GM21381 (cell line): ENCODE results near the gene PYY.
"Not testable (repeated sequence)": the region's sequence is repeated elsewhere in the genome, so short reads cannot be mapped to it uniquely, and the experiment has no call there.

Experiments used
- ATAC-seq: cut with Tn5 transposase; IDR thresholded peaks from one replicate; pipeline ENCODE4 v1.9.1; 2021; ENCODE audit warnings: mild to moderate bottlenecking, moderate library complexity; ENCODE audit not compliant: unreplicated experiment

The PYY gene

GRCh38 chr17:43953746-43954145 lies at the start of gene PYY:
Gene PYY (minus strand): TSS chr17:43953940. CDS start chr17:43953483, 457 bp downstream.
- no peak for ATAC-seq

GRCh38 chr17:44002141-44002848 lies 48.6 kb upstream of the PYY start:
- no peak for ATAC-seq

- no peak for ATAC-seq
Observed at GRCh38 chr17:44001461-44001920, 47.8 kb upstream of the PYY start.

GRCh38 chr17:44000871-44001460 lies 47.2 kb upstream of the PYY start:
- ATAC-seq, result no peak

- no peak for ATAC-seq
Observed at GRCh38 chr17:44000141-44000860, 46.6 kb upstream of the PYY start.

GRCh38 chr17:43999024-43999423 lies 45.3 kb upstream of the PYY start:
- ATAC-seq, result no peak

- ATAC-seq, result no peak
Observed at GRCh38 chr17:43998552-43998951, 44.8 kb upstream of the PYY start.

- ATAC-seq, result not testable (repeated sequence)
Observed at GRCh38 chr17:43997180-43997579, 43.4 kb upstream of the PYY start.

- no peak for ATAC-seq
Observed at GRCh38 chr17:43995150-43995471, 41.4 kb upstream of the PYY start.

GRCh38 chr17:43994272-43995149 lies 40.8 kb upstream of the PYY start:
- ATAC-seq, result no peak

GRCh38 chr17:43992641-43993040 lies 38.9 kb upstream of the PYY start:
- ATAC-seq, result no peak

GRCh38 chr17:43988301-43988700 lies 34.6 kb upstream of the PYY start:
- ATAC-seq, result no peak

- ATAC-seq, result no peak
Observed at GRCh38 chr17:43987131-43988021, 33.6 kb upstream of the PYY start.

- ATAC-seq, result no peak
Observed at GRCh38 chr17:43986225-43986981, 32.7 kb upstream of the PYY start.

GRCh38 chr17:43984521-43984920 lies 30.8 kb upstream of the PYY start:
- ATAC-seq, result no peak

GRCh38 chr17:43983515-43984411 lies 30.0 kb upstream of the PYY start:
- ATAC-seq, result no peak

- no peak for ATAC-seq
Observed at GRCh38 chr17:43983196-43983514, 29.4 kb upstream of the PYY start.

GRCh38 chr17:43982171-43982570 lies 28.4 kb upstream of the PYY start:
- ATAC-seq, result no peak

GRCh38 chr17:43979671-43980070 lies 25.9 kb upstream of the PYY start:
- no peak for ATAC-seq
